ENCODE measurements around the gene DAG1. TPM values are rescaled to one million over a fixed set of nuclear protein-coding genes. Genes with fewer than 3 reads are reported as not detected.

Gene DAG1
- total and polyA plus RNA-seq, 10 donors: 3.0 to 42.7 (median 27.3) TPM

GRCh38 chr3:49453621-49454020 lies 16.4 kb upstream of the DAG1 start:
- WGBS, 5 donors: 93 to 97% (median 95%) methylated on average over 4 of the region's 4 CpGs
- Histone ChIP-seq H3K4me1 (peaks cover 0 to 9% (median 6%) of the 10 kb centered on the region in 6 donors), H3K27ac (no peak overlapping the region), H3K36me3 (no peaks in the 10 kb centered on the region), H3K4me3 (no peak overlapping the region), H3K9me3 (no peaks in the 10 kb centered on the region), H3K27me3 (replicated peaks in 1 of 7) (no peaks in the 10 kb centered on the region)
- no peak for TF ChIP-seq POLR2A (IDR thresholded peaks at IDR 0.05)
- TF ChIP-seq CTCF (IDR thresholded peaks at IDR 0.05 in 8 of 11, conservative IDR thresholded peaks at IDR 0.05 in 3 of 11): no peak
- intact Hi-C loops (cut with DNase I; ENCODE audit: low total_unique reads): no loop called here
- DNase-seq: no peak

DNA sequence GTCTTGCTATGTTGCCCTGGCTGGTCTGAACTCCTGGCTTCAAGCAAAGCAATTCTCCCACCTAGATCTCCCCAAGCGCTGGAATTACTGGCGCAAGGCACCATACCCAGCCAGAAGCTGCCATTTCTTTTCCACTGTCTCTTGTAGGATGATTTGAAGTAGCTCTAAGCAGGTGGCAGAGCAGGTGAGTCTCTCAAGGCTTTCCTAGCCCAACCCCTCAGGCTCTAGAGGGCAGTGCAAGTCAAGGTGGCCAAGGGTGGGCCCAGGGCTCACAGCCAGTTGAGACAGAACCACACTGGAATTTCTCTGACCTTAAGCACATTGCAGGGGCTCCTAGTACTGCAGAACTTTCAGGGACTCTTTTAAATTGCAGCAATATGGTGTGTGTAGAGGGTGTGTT lies 15.6 kb upstream of the DAG1 start:
- no peak for DNase-seq
- WGBS, 5 donors: 86 to 100% (median 95%) methylated on average over 2 of the region's 2 CpGs
- no peak for TF ChIP-seq POLR2AphosphoS5 (IDR thresholded peaks at IDR 0.05)
- TF ChIP-seq CTCF (IDR thresholded peaks at IDR 0.05 in 8 of 11, conservative IDR thresholded peaks at IDR 0.05 in 3 of 11): no peak
- TF ChIP-seq POLR2A (IDR thresholded peaks at IDR 0.05): no peak
- Histone ChIP-seq H3K27ac (peak overlapping the region in 1 of 8 donors; percentile 41), H3K36me3 (no peaks in the 10 kb centered on the region), H3K9me3 (no peaks in the 10 kb centered on the region), H3K4me1 (peaks cover 0 to under 1% (median 0%) of the 10 kb centered on the region in 6 donors), H3K4me3 (no peak overlapping the region), H3K27me3 (replicated peaks in 1 of 7) (no peaks in the 10 kb centered on the region)
- intact Hi-C loops (cut with DNase I; ENCODE audit: low total_unique reads): no loop called here

DNA sequence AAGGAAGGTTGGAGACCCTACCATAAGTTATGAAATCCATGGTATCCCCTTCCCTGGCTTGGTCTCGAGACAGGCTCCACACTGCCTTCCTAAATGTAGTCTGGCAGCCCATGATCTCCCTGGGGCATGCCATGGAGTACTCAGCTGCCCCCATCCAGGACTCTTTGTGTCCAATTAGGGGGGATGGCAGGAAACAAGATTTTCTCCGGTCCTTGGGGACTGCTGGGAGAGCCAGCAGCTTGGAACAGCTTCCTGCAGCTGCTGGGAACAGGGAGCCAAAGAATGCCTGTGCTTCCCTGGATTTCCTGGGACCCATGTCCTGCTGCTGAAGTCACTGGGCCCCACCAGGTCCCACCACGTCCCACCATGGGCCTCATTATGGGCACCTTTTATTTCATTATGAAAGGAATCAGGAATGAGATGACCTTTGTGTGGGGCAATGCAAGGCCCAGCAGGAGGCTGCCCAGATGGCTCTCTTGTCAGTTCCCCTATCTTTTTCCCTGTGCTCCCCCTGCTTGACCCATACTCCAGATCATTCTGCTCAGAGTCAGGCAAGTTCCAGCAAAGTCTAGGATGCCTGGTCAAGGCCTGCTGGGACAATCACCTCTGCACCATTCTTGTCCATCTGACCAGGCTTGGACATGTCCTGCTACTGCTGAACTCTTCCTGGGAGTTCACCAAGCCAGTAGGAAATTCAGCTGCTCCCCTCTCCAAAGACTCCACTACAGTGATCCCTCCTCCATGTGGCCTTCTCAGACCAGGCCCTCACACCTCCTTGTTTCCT lies 15.0 kb upstream of the DAG1 start:
- Histone ChIP-seq H3K4me1 (no peaks in the 10 kb centered on the region), H3K27ac (peak overlapping the region in 2 of 8 donors; percentile 17 to 41), H3K9me3 (no peaks in the 10 kb centered on the region), H3K4me3 (no peak overlapping the region), H3K36me3 (no peaks in the 10 kb centered on the region), H3K27me3 (replicated peaks in 1 of 7) (no peaks in the 10 kb centered on the region)
- no peak for DNase-seq
- intact Hi-C loops (cut with DNase I; ENCODE audit: low total_unique reads): no loop called here
- TF ChIP-seq CTCF (IDR thresholded peaks at IDR 0.05 in 8 of 11, conservative IDR thresholded peaks at IDR 0.05 in 3 of 11) (no peak), POLR2AphosphoS5 (IDR thresholded peaks at IDR 0.05) (no peak), POLR2A (IDR thresholded peaks at IDR 0.05) (no peak)
- WGBS, 5 donors: 65 to 89% (median 75%) methylated on average over 3 of the region's 3 CpGs

DNA sequence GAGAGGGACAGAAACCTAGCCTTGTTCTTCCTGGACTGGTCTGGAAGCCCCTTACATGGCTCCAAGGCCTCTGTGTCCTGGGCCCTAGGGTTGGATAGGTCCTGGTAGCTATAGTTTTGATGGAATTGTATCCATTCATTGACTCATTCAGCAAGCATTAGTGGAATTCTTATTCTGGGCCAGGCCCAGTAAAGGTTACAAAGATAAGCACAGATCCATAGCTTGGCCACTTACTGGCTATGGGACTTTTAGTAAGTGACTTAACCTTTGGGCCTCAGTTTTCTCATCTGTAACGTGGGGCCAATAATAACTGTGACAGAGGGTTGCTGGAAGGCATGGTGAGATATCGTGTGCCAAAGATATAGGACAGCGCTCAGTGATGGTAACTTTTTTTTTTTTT lies 13.6 kb upstream of the DAG1 start:
- Histone ChIP-seq H3K4me1 (no peaks in the 10 kb centered on the region), H3K4me3 (no peak overlapping the region), H3K27me3 (replicated peaks in 1 of 7) (no peaks in the 10 kb centered on the region), H3K9me3 (no peaks in the 10 kb centered on the region), H3K36me3 (no peaks in the 10 kb centered on the region), H3K27ac (no peak overlapping the region)
- 45 to 95% (median 92%) methylated on average over 3 of the region's 3 CpGs for WGBS, 5 donors
- TF ChIP-seq CTCF (IDR thresholded peaks at IDR 0.05 in 8 of 11, conservative IDR thresholded peaks at IDR 0.05 in 3 of 11) (no peak), POLR2AphosphoS5 (IDR thresholded peaks at IDR 0.05) (no peak), POLR2A (IDR thresholded peaks at IDR 0.05) (no peak)
- intact Hi-C loops (cut with DNase I; ENCODE audit: low total_unique reads): no loop called here
- DNase-seq: no peak
